Measurements from ENCODE around the gene SERINC3. TPM values are rescaled to one million over a fixed set of nuclear protein-coding genes. Genes with fewer than 3 reads are reported as not detected.
A peak's percentile ranks its signal among the peaks of the same experiment; 100 is the strongest.

Gene SERINC3
- total and polyA plus RNA-seq, 12 donors: 51.5 to 213 (median 133) TPM

DNA sequence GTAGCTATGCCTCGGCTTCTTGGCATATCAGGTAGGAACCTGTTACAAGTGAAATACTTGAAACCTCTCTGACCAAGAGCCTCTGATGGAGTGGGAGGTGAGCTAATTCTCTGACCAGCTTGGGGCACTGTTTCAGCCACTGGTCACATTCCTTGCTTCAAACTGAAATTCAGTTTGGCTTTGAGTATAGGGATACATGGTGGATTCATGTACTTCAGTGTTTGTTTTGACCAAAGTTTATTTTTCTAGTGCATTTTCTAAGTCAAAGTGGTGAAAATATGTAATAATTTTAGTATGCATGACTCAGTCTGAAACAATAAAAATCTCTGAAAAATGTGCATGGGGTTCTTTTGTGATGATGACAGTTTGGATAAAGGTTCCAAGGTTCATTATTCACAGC is 27.6 kb downstream of the SERINC3 start:
- Histone ChIP-seq H3K27ac (no peak overlapping the region), H3K36me3 (replicated peaks in 1 of 2) (peaks cover 0 to 75% of the 10 kb centered on the region in 2 donors), H3K27me3 (no peaks in the 10 kb centered on the region), H3K4me3 (no peak overlapping the region), H3K9me3 (replicated peaks in 1 of 3) (no peaks in the 10 kb centered on the region), H3K4me1 (replicated peaks in 1 of 2) (peaks cover 10 to 23% of the 10 kb centered on the region in 2 donors)
- 90 to 100% (median 97%) methylated on average over 1 of the region's 1 CpG for WGBS, 4 donors
- intact Hi-C loops (cut with DNase I): no loop called here
- no peak for TF ChIP-seq POLR2A (IDR thresholded peaks at IDR 0.05)
- TF ChIP-seq, protein P1, sequence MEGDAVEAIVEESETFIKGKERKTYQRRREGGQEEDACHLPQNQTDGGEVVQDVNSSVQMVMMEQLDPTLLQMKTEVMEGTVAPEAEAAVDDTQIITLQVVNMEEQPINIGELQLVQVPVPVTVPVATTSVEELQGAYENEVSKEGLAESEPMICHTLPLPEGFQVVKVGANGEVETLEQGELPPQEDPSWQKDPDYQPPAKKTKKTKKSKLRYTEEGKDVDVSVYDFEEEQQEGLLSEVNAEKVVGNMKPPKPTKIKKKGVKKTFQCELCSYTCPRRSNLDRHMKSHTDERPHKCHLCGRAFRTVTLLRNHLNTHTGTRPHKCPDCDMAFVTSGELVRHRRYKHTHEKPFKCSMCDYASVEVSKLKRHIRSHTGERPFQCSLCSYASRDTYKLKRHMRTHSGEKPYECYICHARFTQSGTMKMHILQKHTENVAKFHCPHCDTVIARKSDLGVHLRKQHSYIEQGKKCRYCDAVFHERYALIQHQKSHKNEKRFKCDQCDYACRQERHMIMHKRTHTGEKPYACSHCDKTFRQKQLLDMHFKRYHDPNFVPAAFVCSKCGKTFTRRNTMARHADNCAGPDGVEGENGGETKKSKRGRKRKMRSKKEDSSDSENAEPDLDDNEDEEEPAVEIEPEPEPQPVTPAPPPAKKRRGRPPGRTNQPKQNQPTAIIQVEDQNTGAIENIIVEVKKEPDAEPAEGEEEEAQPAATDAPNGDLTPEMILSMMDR (IDR thresholded peaks at IDR 0.05): no peak
- DNase-seq: no peak

DNA sequence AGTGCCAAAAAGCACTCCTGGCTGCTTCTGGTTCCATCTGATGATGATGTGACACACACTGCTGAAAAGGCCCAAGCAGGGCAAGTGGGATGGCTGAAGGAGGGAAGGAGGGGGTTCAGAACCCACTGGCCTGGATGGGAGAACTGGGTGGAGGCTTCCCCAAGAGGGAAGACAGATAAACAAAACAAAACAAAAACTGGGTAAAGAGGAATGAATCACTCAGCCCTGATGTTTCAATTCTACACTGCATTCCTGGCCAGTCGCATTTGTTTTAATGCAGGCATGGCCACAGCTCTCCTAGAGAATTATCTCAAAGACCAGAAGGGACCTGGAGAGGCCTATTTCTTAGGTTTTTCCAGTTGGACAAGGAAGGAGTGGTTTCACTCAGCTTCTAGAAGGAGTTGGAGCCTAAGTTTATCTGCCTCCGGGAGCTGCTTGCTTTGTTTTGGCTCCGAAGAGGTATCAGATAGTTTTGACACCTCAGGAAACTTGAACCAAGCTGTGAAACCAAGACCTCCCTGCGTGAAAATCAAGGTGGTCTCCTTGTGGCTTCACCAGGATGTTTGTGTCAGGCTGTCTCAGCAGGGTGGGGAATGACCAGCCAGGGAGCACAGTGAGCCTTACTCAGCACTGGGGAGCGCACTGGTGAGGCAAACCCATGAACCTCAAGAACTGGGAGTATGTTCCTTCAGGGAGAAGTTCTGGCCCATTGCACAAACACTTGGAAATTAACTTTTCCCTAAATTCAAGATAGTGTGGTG is 30.1 kb downstream of the SERINC3 start:
- H3K36me3 ChIP-seq (replicated peaks in 1 of 2): peaks cover 0 to 75% of the 10 kb centered on the region in 2 donors
- 70 to 80% (median 72%) methylated on average over 4 to 5 of the region's 5 CpGs for WGBS, 4 donors
- DNase-seq: peak in 3 of 7 donors; percentile 29 to 59 (median 39)

GRCh38 chr20:44489931-44490330 is 31.9 kb downstream of the SERINC3 start:
- H3K9me3 ChIP-seq (replicated peaks in 1 of 3): no peaks in the 10 kb centered on the region
- peaks cover 7 to 21% of the 10 kb centered on the region in 2 donors for H3K4me1 ChIP-seq (replicated peaks in 1 of 2)
- H3K4me3 ChIP-seq: no peak overlapping the region
- intact Hi-C loops (cut with DNase I): no loop called here
- peak in 1 of 7 donors; percentile 42 for DNase-seq
- TF ChIP-seq, protein P1 (IDR thresholded peaks at IDR 0.05): no peak
- no peak for TF ChIP-seq POLR2A (IDR thresholded peaks at IDR 0.05)
- H3K27me3 ChIP-seq: no peaks in the 10 kb centered on the region
- WGBS, 4 donors: 83 to 94% (median 88%) methylated on average over 3 of the region's 3 CpGs
- peaks cover 0 to 61% of the 10 kb centered on the region in 2 donors for H3K36me3 ChIP-seq (replicated peaks in 1 of 2)
- H3K27ac ChIP-seq: peak overlapping the region in 1 of 5 donors; percentile 3

More for the DNA sequence above, 30.1 kb downstream of the SERINC3 start:
- Histone ChIP-seq H3K4me1 (replicated peaks in 1 of 2) (peaks cover 7 to 21% of the 10 kb centered on the region in 2 donors), H3K27ac (peak overlapping the region in 3 of 5 donors; percentile 37 to 68 (median 41)), H3K9me3 (replicated peaks in 1 of 3) (no peaks in the 10 kb centered on the region), H3K27me3 (no peaks in the 10 kb centered on the region), H3K4me3 (no peak overlapping the region)
- peak in 1 of 2 donors; percentile 21 for TF ChIP-seq POLR2A (IDR thresholded peaks at IDR 0.05)
- TF ChIP-seq, protein P1 (IDR thresholded peaks at IDR 0.05): no peak
- intact Hi-C loops (cut with DNase I): no loop called here

DNA sequence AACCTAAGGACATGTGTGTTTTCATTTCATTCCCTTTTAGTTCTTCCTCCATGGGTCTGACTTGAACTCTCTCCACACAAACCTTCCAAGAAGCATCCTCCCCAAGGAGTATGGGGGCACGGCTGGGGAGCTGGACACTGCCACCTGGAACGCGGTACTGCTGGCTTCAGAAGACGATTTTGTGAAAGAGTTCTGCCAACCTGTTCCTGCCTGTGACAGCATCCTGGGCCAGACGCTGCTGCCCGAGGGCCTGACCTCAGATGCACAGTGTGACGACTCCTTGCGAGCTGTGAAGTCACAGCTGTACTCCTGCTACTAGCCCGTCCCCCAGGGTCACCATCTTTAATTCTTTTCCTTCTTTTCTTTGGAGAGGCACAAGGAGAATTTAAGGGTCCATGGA is 32.6 kb downstream of the SERINC3 start:
- no peaks in the 10 kb centered on the region for H3K9me3 ChIP-seq (replicated peaks in 1 of 3)
- H3K27ac ChIP-seq: peak overlapping the region in 2 of 5 donors; percentile 27 to 52
- TF ChIP-seq POLR2A (IDR thresholded peaks at IDR 0.05): no peak
- TF ChIP-seq, protein P1 (IDR thresholded peaks at IDR 0.05): no peak
- 88 to 93% (median 90%) methylated on average over 8 to 9 of the region's 9 CpGs for WGBS, 4 donors
- H3K4me1 ChIP-seq (replicated peaks in 1 of 2): peaks cover 7 to 21% of the 10 kb centered on the region in 2 donors
- intact Hi-C loops (cut with DNase I): no loop called here
- H3K27me3 ChIP-seq: no peaks in the 10 kb centered on the region
- peak in 1 of 7 donors; percentile 48 for DNase-seq
- H3K36me3 ChIP-seq (replicated peaks in 1 of 2): peaks cover 0 to 54% of the 10 kb centered on the region in 2 donors
- no peak overlapping the region for H3K4me3 ChIP-seq

All from adrenal gland (tissue), 12 donors.